Measurements from ENCODE around the gene KIN.

KIN gene

DNA sequence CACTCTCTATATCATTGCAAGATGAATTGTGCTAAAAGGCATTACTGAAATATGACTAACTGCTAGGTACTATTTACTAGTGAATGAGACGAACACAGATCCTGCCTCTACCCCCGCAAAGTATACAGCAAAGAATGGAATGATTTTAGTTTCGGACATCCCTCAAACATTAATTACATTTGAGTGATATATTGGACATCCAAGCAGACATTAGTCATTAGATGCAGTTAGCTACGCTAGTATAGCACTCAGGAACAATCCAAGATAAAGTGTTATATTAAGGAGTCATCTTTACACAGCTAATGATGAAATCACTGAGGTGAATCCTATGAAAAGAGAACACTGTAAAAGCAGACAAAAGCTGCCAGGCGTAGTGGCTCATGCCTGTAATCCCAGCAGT, 23.2 kb upstream of the KIN start:
- no peak overlapping the region for H3K4me3 ChIP-seq (ENCODE audit: low read length)
- TF ChIP-seq, protein P1, sequence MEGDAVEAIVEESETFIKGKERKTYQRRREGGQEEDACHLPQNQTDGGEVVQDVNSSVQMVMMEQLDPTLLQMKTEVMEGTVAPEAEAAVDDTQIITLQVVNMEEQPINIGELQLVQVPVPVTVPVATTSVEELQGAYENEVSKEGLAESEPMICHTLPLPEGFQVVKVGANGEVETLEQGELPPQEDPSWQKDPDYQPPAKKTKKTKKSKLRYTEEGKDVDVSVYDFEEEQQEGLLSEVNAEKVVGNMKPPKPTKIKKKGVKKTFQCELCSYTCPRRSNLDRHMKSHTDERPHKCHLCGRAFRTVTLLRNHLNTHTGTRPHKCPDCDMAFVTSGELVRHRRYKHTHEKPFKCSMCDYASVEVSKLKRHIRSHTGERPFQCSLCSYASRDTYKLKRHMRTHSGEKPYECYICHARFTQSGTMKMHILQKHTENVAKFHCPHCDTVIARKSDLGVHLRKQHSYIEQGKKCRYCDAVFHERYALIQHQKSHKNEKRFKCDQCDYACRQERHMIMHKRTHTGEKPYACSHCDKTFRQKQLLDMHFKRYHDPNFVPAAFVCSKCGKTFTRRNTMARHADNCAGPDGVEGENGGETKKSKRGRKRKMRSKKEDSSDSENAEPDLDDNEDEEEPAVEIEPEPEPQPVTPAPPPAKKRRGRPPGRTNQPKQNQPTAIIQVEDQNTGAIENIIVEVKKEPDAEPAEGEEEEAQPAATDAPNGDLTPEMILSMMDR (conservative IDR thresholded peaks at IDR 0.05; ENCODE audit: low read length), result no peak
- DNase-seq (ENCODE audit: low read depth), result no peak

DNA sequence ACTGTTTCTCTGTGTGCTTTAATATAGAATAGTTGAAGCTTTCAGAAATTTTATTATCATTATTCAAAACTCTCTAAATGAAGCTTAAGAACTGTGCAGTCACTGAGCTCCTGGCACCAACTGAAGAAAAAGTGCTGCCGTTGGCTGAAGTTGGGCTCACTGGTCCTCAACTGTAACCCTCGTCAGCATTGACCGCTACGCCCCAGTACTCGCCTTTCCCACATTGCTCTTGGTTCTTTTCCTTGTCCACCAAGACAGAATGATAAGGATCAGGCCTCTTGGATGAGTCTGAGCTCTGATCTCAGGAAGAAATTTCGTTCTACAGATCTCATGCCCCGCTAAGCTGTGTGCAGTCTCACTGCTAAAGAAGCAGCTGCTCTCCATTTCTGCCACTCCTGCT, 22.6 kb upstream of the KIN start:
- no peak overlapping the region for H3K4me3 ChIP-seq (ENCODE audit: low read length)
- TF ChIP-seq, protein P1 (conservative IDR thresholded peaks at IDR 0.05; ENCODE audit: low read length), result no peak
- no peak for DNase-seq (ENCODE audit: low read depth)

DNA sequence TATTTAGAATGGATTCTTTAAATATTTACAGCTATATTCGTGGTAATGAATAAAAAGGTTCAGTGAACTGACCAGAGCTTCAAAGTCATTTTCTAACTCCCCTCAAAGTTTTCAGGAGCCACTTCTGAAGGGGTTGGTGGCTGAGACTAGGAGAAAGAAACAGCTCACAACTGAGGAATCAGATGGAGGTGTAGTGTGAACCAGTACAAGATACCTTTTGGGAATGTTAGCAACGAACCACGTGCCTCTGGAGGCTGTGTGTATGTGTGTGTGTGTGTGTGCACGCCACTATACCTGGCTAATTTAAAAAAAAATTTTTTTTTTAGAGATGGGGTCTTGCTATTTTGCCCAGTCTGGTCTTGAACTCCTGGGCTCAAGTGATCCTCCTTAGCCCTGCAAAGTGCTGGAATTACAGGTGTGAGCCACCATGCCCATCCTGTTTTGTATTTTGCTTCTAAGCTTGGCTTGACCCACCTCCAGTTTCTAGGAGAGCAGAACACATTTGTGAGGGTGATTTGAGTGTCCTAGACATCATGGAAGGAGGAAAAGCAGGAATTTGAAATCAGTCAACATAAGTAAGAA, 21.0 kb upstream of the KIN start:
- no peak overlapping the region for H3K4me3 ChIP-seq (ENCODE audit: low read length)
- TF ChIP-seq, protein P1 (conservative IDR thresholded peaks at IDR 0.05; ENCODE audit: low read length), result no peak
- DNase-seq (ENCODE audit: low read depth), result no peak

DNA sequence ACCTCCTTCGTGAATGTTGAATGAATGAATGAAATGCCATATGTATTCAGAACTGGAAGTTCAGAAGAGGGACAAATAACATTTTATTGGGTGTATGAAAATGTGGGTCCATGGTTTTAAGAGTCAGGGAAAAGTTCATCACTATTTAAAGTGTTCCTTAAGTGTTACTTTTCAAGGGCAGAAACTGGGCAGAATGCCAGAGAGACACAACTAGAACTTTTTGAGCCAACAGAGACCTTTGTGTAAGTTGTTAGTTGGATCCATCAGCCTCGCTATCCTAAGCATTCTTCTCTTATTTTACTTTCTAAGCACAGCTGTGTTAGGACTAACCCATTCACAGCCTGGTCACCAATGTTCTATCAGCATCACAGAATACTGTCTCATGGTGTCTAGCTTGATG, 16.9 kb upstream of the KIN start:
- no peak for DNase-seq (ENCODE audit: low read depth)
- TF ChIP-seq, protein P1 (conservative IDR thresholded peaks at IDR 0.05; ENCODE audit: low read length), result no peak
- H3K4me3 ChIP-seq (ENCODE audit: low read length), result no peak overlapping the region

DNA sequence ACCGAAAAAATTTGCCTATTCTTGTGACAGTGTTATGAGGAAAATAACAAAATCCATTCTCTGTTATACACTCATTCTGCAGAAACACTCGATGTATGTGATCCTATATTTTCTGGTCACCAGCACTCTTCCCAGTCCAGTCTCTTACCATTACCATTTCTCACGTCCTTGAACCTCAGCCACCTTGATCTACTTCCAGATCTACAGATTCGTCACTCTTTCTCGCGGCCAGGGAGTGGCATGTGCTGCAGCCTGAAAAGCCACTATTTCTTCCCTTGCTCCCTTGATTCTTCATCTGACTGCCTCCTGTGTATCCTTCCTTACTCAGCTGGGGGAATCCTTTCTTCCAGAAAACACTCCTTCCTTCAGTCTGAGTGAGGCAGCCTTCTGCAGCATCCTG, 16.4 kb upstream of the KIN start:
- TF ChIP-seq, protein P1 (conservative IDR thresholded peaks at IDR 0.05; ENCODE audit: low read length), result no peak

DNA sequence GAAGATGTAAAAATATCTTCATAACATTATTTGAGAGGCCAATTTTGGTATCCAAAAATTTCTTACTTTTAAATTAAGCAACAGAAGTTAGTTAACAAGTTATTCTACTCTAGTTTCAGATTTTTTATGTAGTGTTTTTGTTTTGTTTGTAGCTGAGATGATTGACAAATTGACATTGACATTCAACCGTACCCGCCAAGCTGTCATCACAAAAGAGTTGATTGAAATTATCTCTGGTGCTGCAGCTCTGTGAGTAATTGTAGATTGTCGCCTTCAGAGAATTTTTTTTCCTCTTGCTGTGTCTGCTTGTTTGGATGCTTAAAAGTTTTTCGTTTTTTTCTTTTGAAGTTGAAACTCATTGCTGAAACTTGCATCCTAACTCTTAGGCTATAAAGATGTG, 14.8 kb upstream of the KIN start:
- TF ChIP-seq, protein P1 (conservative IDR thresholded peaks at IDR 0.05; ENCODE audit: low read length), result no peak
- H3K4me3 ChIP-seq (ENCODE audit: low read length), result no peak overlapping the region
- no peak for DNase-seq (ENCODE audit: low read depth)

More for the DNA sequence above, 16.4 kb upstream of the KIN start:
- no peak overlapping the region for H3K4me3 ChIP-seq (ENCODE audit: low read length)
- no peak for DNase-seq (ENCODE audit: low read depth)

DNA sequence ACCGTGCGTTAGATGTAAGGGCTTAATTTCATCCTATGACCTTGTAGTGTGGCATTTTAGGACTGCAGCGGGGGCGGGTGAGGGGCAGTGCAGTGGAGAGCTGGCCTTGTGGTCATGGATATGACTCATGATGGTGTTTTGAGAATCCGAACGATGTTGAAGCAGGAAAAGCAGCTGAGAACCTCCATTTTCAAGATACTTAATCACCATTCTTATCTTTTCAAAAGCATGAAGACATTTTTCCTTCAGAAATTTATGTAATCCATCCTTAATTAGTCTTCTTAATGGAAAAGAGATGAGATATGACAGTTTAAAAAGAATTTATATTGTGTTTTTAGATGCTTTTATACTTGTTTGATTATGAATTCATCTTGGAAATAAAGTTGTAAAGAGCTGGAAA, 9.8 kb upstream of the KIN start:
- DNase-seq (ENCODE audit: low read depth), result peak; percentile 91
- no peak overlapping the region for H3K4me3 ChIP-seq (ENCODE audit: low read length)
- TF ChIP-seq, protein P1 (conservative IDR thresholded peaks at IDR 0.05; ENCODE audit: low read length), result no peak
